Measurements from ENCODE around the gene MIER3. TPM values are rescaled to one million over a fixed set of nuclear protein-coding genes. Genes with fewer than 3 reads are reported as not detected.
A peak's percentile ranks its signal among the peaks of the same experiment; 100 is the strongest.

Gene MIER3
- total RNA-seq, 1 donor from 2014 or later, result 5.5 TPM

- Histone ChIP-seq H3K27ac (peak overlapping the region; percentile 90 to 99), H3K36me3 (no peaks in the 10 kb centered on the region), H3K9me3 (no peaks in the 10 kb centered on the region), H3K4me3 (peak overlapping the region; percentile 63 to 92), H3K27me3 (no peaks in the 10 kb centered on the region), H3K4me1 (peaks cover 2 to 6% of the 10 kb centered on the region in 2 donors)
- TF ChIP-seq CTCF (IDR thresholded peaks at IDR 0.05), result no peak
- peak in 1 of 2 donors; percentile 77 for DNase-seq (ENCODE audit: low spot score in 2 of 2)
- intact Hi-C loops (cut with DNase I), result no loop called here
These were observed 41.5 kb downstream of the MIER3 start for GRCh38 chr5:56910210-56910965.

- intact Hi-C loops (cut with DNase I), result loop anchor here (1.0 to 10.0 kb wide), 6 partner anchors 43 to 1551 kb away; partner anchors contain the start of genes MIER3 and PLK2
- Histone ChIP-seq H3K4me1 (peaks cover 2 to 6% of the 10 kb centered on the region in 2 donors), H3K36me3 (no peaks in the 10 kb centered on the region), H3K27me3 (no peaks in the 10 kb centered on the region), H3K27ac (peak within 1 kb of the TSS; percentile 90 to 99), H3K9me3 (no peaks in the 10 kb centered on the region), H3K4me3 (peak within 1 kb of the TSS; percentile 63 to 92)
- TF ChIP-seq CTCF (IDR thresholded peaks at IDR 0.05), result no peak
- peak; percentile 90 to 99 for DNase-seq (ENCODE audit: low spot score in 2 of 2)
These were observed 42.4 kb downstream of the MIER3 start, which contains the start of gene SETD9 for GRCh38 chr5:56909294-56910209. SETD9 (plus strand) TSS chr5:56909596; CDS start chr5:56909646, 50 bp downstream.

- peak overlapping the region; percentile 90 to 99 for H3K27ac ChIP-seq
- peak overlapping the region; percentile 63 to 92 for H3K4me3 ChIP-seq
- no peak for TF ChIP-seq CTCF (IDR thresholded peaks at IDR 0.05)
- no peaks in the 10 kb centered on the region for H3K27me3 ChIP-seq
- intact Hi-C loops (cut with DNase I), result loop anchor here (1.0 to 10.0 kb wide), 6 partner anchors 43 to 1552 kb away; partner anchors contain the start of genes MIER3 and PLK2
- H3K9me3 ChIP-seq, result no peaks in the 10 kb centered on the region
- DNase-seq (ENCODE audit: low spot score in 2 of 2), result peak in 1 of 2 donors; percentile 90
- H3K36me3 ChIP-seq, result no peaks in the 10 kb centered on the region
- H3K4me1 ChIP-seq, result peaks cover 2 to 6% of the 10 kb centered on the region in 2 donors
These were observed 43.0 kb downstream of the MIER3 start for GRCh38 chr5:56908942-56909293.

- no peak overlapping the region for H3K27ac ChIP-seq
- no peak overlapping the region for H3K4me3 ChIP-seq
- no peaks in the 10 kb centered on the region for H3K36me3 ChIP-seq
- TF ChIP-seq CTCF (IDR thresholded peaks at IDR 0.05), result peak; percentile 50 to 80 (median 59)
- intact Hi-C loops (cut with DNase I), result loop anchor here (1.0 to 10.0 kb wide), 2 partner anchors 320 to 504 kb away; no protein-coding TSS in a partner anchor
- H3K27me3 ChIP-seq, result no peaks in the 10 kb centered on the region
- H3K9me3 ChIP-seq, result no peaks in the 10 kb centered on the region
- no peak for DNase-seq (ENCODE audit: low spot score in 2 of 2)
- no peaks in the 10 kb centered on the region for H3K4me1 ChIP-seq
These were observed 50.9 kb downstream of the MIER3 start for GRCh38 chr5:56900858-56901578.

- no peak for TF ChIP-seq CTCF (IDR thresholded peaks at IDR 0.05)
- no peaks in the 10 kb centered on the region for H3K4me1 ChIP-seq
These were observed 51.5 kb downstream of the MIER3 start for GRCh38 chr5:56900395-56900794.

More at GRCh38 chr5:56900395-56900794, 51.5 kb downstream of the MIER3 start:
- no peak overlapping the region for H3K27ac ChIP-seq
- no peaks in the 10 kb centered on the region for H3K36me3 ChIP-seq
- no peaks in the 10 kb centered on the region for H3K27me3 ChIP-seq
- no peak for DNase-seq (ENCODE audit: low spot score in 2 of 2)
- no peaks in the 10 kb centered on the region for H3K9me3 ChIP-seq
- H3K4me3 ChIP-seq, result no peak overlapping the region
- intact Hi-C loops (cut with DNase I), result loop anchor here (10.0 kb wide), 1 partner anchor 504 kb away; no protein-coding TSS in a partner anchor
